ENCODE measurements around the gene GP1BA.

The GP1BA gene

DNA sequence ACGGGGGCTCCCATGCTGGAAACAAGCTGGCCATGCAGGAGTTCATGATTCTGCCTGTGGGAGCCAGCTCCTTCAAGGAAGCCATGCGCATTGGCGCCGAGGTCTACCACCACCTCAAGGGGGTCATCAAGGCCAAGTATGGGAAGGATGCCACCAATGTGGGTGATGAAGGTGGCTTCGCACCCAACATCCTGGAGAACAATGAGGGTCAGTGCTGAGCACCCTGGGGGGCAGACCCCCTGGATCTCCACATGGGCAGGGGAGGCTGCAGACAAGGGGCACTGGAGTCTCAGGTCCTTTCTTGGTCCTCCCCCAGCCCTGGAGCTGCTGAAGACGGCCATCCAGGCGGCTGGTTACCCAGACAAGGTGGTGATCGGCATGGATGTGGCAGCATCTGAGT is 23.0 kb downstream of the GP1BA start:
- TF ChIP-seq, protein P1, sequence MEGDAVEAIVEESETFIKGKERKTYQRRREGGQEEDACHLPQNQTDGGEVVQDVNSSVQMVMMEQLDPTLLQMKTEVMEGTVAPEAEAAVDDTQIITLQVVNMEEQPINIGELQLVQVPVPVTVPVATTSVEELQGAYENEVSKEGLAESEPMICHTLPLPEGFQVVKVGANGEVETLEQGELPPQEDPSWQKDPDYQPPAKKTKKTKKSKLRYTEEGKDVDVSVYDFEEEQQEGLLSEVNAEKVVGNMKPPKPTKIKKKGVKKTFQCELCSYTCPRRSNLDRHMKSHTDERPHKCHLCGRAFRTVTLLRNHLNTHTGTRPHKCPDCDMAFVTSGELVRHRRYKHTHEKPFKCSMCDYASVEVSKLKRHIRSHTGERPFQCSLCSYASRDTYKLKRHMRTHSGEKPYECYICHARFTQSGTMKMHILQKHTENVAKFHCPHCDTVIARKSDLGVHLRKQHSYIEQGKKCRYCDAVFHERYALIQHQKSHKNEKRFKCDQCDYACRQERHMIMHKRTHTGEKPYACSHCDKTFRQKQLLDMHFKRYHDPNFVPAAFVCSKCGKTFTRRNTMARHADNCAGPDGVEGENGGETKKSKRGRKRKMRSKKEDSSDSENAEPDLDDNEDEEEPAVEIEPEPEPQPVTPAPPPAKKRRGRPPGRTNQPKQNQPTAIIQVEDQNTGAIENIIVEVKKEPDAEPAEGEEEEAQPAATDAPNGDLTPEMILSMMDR (IDR thresholded peaks at IDR 0.05): no peak

DNA sequence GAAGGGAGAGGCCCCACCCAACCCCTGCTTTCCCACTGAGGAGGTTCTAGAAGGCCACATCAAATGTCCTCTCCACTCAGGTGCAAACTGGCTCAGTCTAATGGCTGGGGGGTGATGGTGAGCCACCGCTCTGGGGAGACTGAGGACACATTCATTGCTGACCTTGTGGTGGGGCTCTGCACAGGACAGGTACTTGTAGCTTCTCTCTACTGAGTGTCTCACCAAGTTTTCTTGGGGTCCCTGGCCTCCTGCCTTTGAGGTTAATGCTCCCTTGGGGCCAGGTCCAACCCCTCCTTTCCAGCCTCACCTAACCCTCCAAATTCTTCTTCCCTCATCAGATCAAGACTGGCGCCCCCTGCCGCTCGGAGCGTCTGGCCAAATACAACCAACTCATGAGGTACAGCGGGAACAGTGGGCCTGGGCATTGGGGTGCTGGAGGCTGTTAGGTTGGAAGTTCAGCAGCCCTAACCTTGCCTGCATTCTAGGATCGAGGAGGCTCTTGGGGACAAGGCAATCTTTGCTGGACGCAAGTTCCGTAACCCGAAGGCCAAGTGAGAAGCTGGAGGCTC is 24.5 kb downstream of the GP1BA start:
- TF ChIP-seq, protein P1 (IDR thresholded peaks at IDR 0.05): no peak; the same call in 1 of the 2 replicates

DNA sequence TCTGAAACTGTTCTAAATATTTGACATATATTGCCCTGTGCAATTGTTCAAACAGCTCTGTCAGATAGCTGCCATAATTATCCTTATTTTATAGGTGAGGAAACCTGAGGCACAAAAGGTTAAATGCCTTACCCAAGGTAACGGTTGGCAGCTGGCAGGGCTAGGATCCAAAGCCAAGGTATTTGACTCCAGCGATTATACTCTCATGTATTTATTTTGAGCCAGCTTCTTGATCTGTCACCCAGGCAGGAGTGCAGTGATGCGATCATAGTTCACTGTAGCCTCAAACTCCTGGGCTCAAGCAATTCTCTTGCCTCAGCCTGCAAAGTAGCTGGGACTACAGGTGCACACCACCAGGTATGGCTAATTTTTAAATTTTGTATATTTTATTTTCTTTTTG is 26.0 kb downstream of the GP1BA start:
- TF ChIP-seq, protein P1 (IDR thresholded peaks at IDR 0.05): no peak

DNA sequence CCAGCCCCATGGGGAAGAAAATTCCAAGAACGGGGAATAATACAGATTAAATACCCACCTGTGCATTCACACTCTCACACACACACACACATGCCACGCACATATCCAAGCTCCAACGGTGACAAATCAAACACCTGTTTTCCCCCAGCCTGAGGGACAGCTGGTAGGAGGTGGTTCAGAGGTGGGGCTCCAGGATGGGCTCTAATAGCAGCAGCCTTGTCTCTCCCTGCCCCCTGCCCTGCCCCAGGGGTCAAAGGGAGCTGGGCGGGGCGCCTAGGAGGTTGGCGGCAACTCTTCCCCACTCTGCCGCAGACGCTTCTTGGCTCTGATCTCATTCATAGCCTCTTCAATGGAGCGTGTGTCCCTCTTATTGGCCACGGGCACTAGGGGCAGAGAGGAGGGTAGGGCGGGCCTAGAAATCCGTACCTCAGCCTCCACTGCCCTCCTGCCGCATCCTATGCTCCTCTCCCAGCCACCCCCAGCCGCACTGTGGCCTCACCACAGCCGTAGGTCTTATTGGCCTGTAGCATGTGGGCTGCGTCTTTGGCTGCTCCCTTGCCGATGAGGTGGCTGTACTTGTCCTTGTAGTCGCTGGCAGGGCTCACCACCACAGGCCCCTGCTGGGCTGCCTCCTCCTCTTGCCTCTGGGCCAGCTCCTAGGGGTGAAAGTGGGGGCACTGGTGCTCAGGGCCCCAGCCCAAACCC is 27.3 kb downstream of the GP1BA start:
- TF ChIP-seq, protein P1 (IDR thresholded peaks at IDR 0.05): no peak

DNA sequence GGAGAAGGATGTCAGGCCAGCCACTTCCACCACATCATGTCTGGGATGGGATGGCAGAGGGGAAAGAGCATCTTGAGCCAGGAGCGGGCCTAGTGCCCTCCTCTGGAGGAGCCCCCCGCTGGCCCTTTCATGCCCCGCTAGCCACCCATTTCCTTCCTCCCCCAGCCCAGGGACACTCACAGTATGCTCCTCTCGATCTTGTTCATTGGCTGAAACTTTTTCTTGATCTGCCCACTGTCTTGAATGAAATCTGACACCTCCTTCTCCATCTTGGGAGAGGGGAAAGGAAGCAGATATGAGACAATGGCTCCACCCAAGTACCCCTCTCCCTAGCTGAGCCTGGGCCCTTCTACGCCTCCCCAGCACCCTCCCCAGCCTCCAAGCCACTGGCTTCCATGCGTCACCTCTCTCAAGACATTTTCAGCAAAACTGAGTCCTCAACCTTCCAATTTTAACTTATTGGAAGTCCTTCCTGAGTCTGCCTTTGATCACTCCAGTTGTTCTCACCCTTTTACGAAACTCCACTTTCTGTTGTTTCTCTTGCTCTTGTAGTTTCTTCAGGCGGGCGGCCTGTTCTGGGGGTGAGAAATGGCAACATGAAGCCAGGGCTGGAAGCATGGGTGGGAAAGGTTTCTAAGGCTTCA is 28.3 kb downstream of the GP1BA start:
- TF ChIP-seq, protein P1 (IDR thresholded peaks at IDR 0.05): no peak

DNA sequence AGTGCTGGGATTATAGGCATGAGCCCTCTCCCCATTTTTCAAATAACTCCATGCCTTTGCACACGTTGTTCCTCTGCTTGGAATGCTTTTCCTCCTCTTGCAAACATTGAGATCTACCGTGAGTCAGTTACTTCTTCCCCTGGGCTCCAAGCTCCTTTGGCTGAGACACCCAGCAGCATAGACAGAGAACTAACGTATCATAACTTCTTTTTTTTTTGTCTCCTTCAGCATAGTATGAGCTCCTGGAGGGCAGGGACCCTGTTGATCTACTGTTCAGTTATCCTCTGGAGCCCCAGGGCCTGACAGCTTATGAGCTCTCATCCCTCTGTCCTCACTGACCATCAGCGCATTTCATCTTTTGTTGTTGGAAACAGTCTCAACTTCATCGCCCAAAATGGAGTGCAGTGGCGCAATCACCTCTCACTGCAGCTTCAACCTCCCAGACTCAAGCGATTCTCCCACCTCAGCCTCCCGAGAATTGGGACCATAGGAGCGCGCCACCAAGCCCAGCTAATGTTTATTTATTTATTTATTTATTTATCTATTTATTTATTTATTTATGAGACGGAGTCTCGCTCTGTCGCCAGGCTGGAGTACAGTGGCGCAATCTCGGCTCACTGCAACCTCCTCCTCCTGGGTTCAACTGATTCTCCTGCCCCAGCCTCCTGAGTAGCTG is 33.4 kb downstream of the GP1BA start:
- TF ChIP-seq, protein P1 (IDR thresholded peaks at IDR 0.05): no peak

DNA sequence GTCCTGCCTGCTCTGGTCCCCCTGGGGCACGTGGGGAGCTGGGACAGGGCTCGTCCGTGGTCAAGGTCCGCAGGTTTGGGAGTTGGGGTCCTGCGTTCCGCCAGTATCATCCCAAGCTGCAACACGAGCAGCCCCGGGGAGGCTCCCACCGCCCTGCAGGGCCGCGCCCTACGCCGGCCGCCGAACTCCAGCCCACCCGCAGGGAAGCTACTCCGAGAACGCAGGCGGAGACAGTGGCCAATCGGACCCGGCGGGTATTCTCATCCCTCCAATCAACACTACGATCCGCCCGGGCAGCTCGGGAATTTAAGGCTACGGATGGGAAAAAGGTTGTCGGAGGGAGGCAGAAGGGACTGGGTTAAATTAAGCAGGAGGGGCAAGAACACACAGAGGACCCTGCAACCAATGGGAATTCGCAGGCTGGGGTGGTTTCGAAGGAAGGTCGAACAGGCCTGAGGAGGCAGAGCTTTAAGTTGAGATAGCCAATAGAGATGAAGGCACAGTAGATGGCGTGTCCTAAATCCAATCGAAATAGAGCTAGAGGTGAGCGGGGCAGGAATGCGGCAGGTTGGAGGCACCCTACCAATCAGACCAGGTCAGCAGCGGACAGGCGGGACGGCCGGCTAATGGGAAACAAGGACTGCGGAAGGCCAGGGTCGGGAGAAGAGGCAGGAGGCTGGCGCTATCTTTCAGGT is 34.9 kb downstream of the GP1BA start:
- TF ChIP-seq, protein P1 (IDR thresholded peaks at IDR 0.05): no peak

Data from LNCAP (cell line).